Right lobe of liver (tissue), 6 donors: ENCODE data around the gene FBXL13. TPM values are rescaled to one million over a fixed set of nuclear protein-coding genes. Genes with fewer than 3 reads are reported as not detected.

Source experiments
- ATAC-seq, 4 donors: fragments of 200-7000 bp; cut with Tn5 transposase; one replicate each; pipeline ENCODE4 v1.9.1; 2020; ENCODE audit warnings: mild to moderate bottlenecking in 4 of 4, moderate library complexity in 4 of 4
- DNase-seq, 3 donors: peaks; one replicate each; pipeline ENCODE4 v3.0.0-alpha.2; 2020
- H3K27ac ChIP-seq, 3 donors: fragments of 200-600 bp; one replicate each; pipeline ENCODE4 v1.8.0; 2022
- H3K27me3 ChIP-seq, 2 donors: fragments of 200-600 bp; one replicate each; pipeline ENCODE4 v1.8.0; 2022
- H3K36me3 ChIP-seq, 4 donors: fragments of 200-600 bp; sonication (generic) in 1 of 4; one replicate each; pipeline versions ENCODE4 v1.5.1 to v1.8.0; 2017 to 2022; ENCODE audit warnings: control low read depth in 1 of 4
- H3K4me1 ChIP-seq, 4 donors: fragments of 200-600 bp; sonication (generic) in 1 of 4; one replicate each; pipeline versions ENCODE4 v1.5.1 to v1.8.0; 2017 to 2022; ENCODE audit warnings: control low read depth in 1 of 4
- H3K4me3 ChIP-seq, 3 donors: fragments of 200-600 bp; one replicate each; pipeline ENCODE4 v1.8.0; 2022
- H3K9me3 ChIP-seq, 4 donors: fragments of 200-600 bp; sonication (generic) in 1 of 4; one replicate each; pipeline versions ENCODE4 v1.5.1 to v1.8.0; 2017 to 2022; ENCODE audit warnings: control low read depth in 1 of 4
- CTCF ChIP-seq, 4 donors: fragments of 200-600 bp in 3 of 4; fragments of 450-650 bp in 1 of 4; IDR thresholded peaks; one replicate each; pipeline versions ENCODE4 v1.5.1 to v1.8.0; 2016 to 2022; ENCODE audit warnings: antibody characterized with exemption in 4 of 4, mild to moderate bottlenecking in 2 of 4
- POLR2A ChIP-seq: fragments of 450-650 bp; IDR thresholded peaks from one replicate; pipeline ENCODE4 v1.6.1; 2017; ENCODE audit warnings: antibody characterized with exemption, mild to moderate bottlenecking
- WGBS: methylation state at CpG from one replicate; pipeline ENCODE4 v1.1.6; 2018; ENCODE audit warnings: low coverage, low lambda C conversion rate; ENCODE audit not compliant: insufficient coverage; ENCODE audit errors: missing lambda C conversion rate; 5-methylcytosine and 5-hydroxymethylcytosine counted together
- intact Hi-C, 2 donors: fragments of 100-400 bp; cut with DNase I; formaldehyde crosslinking; loops; one replicate each; pipeline versions ENCODE4 v1.11.2 to v1.14.1; 2022
- total RNA-seq, 6 experiments: library from RNA; depleted of rRNA in 2 of 6; stranded (reverse); fragments of >200 nt in 2 of 6; fragmentation: NEBNext Ultra II Directional in 3 of 6; extraction: Animal tissue kit (Norgen Biotek cat#: 25700) in 3 of 6; gene quantifications; one replicate each; pipeline versions ENCODE4 v1.1.0 to v1.2.4, GENCODE V29; 2016 to 2023
- donor health status: DM: no; HTN: yes; CAD: no.
- donor health status: DM: no; HTN: no; CAD: no.
- donor health status: DM: no; HTN: no; CAD: no.
- donor health status: DM: no; HTN: yes; CAD: no.
- donor health status: DM: no; HTN: yes; CAD: no.

FBXL13 gene
- total RNA-seq, 6 experiments from 2014 or later: 0.12 to 0.31 (median 0.20) TPM; not detected in 2

GRCh38 chr7:102925976-102926782 lies 148.4 kb downstream of the FBXL13 start:
- TF ChIP-seq CTCF (IDR thresholded peaks at IDR 0.05) (no peak), POLR2A (no peak)
- intact Hi-C loops: no loop called here
- 35% methylated on average over 5 of the region's 5 CpGs for WGBS

GRCh38 chr7:102918845-102919244 lies 155.8 kb downstream of the FBXL13 start:
- TF ChIP-seq CTCF (IDR thresholded peaks at IDR 0.05) (no peak), POLR2A (no peak)

More at GRCh38 chr7:102925976-102926782, 148.4 kb downstream of the FBXL13 start:
- ATAC-seq (no peak), DNase-seq (no peak)
- Histone ChIP-seq H3K27ac (no peak overlapping the region), H3K4me1 (no peaks in the 10 kb centered on the region), H3K4me3 (no peak overlapping the region), H3K36me3 (no peaks in the 10 kb centered on the region), H3K9me3 (no peaks in the 10 kb centered on the region), H3K27me3 (no peaks in the 10 kb centered on the region)

GRCh38 chr7:102917436-102918353 lies 156.9 kb downstream of the FBXL13 start:
- ATAC-seq: peak in 2 of 4 donors; percentile 17 to 45
- WGBS: 64% methylated on average over 5 of the region's 5 CpGs

More at GRCh38 chr7:102918845-102919244, 155.8 kb downstream of the FBXL13 start:
- H3K36me3 ChIP-seq: no peaks in the 10 kb centered on the region
- ATAC-seq (no peak), DNase-seq (no peak)
- H3K27ac ChIP-seq: no peak overlapping the region
- intact Hi-C loops: no loop called here
- 14% methylated on average over 1 of the region's 1 CpG for WGBS
- no peaks in the 10 kb centered on the region for H3K27me3 ChIP-seq
- H3K4me3 ChIP-seq: no peak overlapping the region
- H3K4me1 ChIP-seq: no peaks in the 10 kb centered on the region
- no peaks in the 10 kb centered on the region for H3K9me3 ChIP-seq

GRCh38 chr7:102916881-102917280 lies 157.7 kb downstream of the FBXL13 start:
- Histone ChIP-seq H3K4me3 (no peak overlapping the region), H3K36me3 (no peaks in the 10 kb centered on the region), H3K27me3 (no peaks in the 10 kb centered on the region), H3K4me1 (no peaks in the 10 kb centered on the region), H3K9me3 (no peaks in the 10 kb centered on the region), H3K27ac (no peak overlapping the region)
- intact Hi-C loops: no loop called here
- TF ChIP-seq POLR2A (no peak), CTCF (IDR thresholded peaks at IDR 0.05) (no peak)
- DNase-seq: no peak
- ATAC-seq: no peak

More at GRCh38 chr7:102917436-102918353, 156.9 kb downstream of the FBXL13 start:
- H3K36me3 ChIP-seq: no peaks in the 10 kb centered on the region
- intact Hi-C loops: no loop called here
- H3K27me3 ChIP-seq: no peaks in the 10 kb centered on the region
- DNase-seq: no peak
- peak in 1 of 4 donors; percentile 13 for TF ChIP-seq CTCF (IDR thresholded peaks at IDR 0.05)
- no peak for TF ChIP-seq POLR2A
- H3K4me1 ChIP-seq: no peaks in the 10 kb centered on the region
- H3K27ac ChIP-seq: no peak overlapping the region
- H3K4me3 ChIP-seq: no peak overlapping the region
- H3K9me3 ChIP-seq: no peaks in the 10 kb centered on the region
